ENCODE measurements around the gene ABHD16B.
"Not testable (repeated sequence)": the region's sequence is repeated elsewhere in the genome, so short reads cannot be mapped to it uniquely, and the experiment has no call there.

ABHD16B gene

DNA sequence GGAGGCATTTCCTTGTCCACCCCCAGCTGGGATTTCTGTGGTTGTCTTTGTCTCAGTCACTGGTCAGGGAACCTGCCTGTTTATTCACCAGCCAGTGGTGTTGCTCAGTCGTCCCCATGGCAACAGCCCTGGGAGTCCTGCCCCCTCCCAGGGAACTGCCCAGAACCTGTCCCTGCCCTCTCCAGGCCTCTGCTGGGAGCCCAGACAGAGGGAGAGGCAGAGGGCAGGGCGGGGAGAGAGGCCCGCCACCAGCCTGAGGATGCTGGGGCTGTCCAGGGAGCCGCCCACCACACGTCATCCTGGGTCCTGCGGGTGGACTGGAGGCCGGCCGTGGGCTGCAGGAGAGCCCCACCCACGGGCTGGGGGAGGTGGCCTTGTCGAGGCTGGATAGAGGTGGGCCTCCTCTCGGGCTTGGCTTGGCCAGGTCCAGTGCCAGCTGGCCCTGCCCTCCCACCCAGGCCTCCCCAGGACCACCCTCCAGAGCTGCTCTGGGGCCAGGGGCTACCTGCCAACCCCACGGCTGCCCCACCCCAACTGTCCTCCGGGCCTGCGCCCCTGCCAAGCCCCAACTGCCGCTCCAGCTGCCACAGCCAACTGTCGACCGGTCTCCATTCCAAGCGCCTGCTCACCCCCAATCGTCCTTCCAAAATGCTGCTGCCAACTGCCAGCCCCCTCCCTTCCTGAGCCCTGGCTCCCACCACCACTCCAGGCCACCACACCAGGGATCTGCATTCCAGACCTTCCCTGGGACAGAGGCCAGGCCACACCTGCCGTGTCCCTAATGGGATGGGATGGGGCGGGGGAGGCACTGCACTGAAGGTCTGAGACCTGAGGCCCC, 26.1 kb upstream of the ABHD16B start:
- peak; percentile 98 for DNase-seq (ENCODE audit: low read depth)

DNA sequence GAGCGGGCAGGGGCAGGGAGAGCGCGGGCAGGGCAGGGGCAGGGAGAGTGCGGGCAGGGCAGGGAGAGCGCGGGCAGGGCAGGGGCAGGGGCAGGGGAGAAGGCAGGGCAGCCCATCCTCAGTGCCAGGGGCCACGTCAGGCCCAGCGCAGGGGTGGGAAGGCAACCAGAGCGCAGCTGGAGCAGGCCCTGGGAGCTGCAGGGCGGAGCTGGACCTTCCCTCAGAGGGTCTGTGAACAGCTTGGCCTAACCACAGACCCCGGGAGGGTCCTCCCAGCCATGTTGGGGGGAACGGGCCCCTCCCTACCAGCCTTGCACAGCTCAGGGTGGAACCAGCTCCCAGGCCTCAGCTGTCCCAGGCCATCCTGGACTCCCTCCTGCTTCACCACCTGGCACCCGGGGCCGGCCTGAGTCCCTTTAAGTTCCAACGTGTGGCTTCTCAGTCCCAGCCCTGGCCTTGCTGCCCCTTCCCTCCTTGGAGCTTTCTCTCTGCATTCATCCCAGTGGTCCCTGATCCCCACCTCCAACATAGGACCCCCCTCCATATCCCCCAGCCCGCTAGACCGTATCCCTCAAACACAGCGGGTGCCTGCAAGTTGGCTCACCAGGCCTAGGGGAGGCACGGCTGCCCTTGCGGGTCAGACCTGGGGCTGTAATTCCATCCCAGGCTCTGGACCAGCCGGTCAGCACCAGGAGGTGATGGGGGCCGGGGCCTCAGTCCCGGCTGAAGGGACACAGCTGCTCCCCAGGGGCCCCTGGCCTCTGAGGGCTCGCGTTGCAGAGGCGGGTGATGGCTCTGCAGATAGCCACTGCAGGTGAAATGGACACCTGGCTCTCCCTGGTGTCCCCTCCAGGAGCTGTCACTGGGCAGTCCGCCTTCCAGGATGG, 24.6 kb upstream of the ABHD16B start:
- no peak for DNase-seq (ENCODE audit: low read depth)

DNA sequence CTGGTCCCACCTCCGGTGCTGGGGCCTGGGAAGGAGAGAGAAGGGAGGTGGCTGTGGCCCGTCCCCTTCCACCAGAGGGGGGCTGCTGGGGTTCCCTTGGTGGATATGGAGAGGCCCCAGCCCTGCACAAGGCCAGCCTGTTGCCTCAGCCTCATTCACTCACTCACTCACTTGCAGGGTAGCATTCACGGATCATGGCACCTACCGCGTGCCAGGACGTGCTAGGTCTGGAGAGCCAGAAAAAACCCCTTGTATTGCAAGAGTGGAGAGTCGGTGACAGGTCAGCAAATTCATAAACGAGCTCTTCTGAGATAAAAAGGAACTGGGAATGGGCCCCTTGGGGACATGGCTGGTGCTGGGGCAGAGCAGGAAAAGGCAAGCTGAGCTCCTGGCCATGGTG, 23.8 kb upstream of the ABHD16B start:
- DNase-seq (ENCODE audit: low read depth), result no peak

DNA sequence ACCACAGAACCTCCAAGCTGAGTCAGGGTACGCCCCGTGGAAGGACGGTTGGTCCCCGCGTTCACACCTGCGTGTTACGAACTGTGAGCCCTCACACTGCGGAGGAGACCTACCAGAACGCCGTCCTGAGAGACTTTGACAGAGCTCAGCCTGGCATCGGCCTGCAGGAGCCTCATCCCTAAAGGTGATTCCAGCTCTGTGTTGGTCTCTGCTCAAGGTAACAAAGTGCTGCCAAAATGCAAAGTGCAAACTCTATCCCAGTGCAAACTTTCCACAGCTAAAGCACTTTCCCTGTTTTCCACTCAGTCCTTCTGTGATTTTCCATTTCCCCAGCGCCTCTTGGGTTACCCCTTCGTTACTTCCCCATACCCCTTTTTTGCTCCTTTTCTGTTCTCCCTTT, 21.7 kb upstream of the ABHD16B start:
- no peak for DNase-seq (ENCODE audit: low read depth)

DNA sequence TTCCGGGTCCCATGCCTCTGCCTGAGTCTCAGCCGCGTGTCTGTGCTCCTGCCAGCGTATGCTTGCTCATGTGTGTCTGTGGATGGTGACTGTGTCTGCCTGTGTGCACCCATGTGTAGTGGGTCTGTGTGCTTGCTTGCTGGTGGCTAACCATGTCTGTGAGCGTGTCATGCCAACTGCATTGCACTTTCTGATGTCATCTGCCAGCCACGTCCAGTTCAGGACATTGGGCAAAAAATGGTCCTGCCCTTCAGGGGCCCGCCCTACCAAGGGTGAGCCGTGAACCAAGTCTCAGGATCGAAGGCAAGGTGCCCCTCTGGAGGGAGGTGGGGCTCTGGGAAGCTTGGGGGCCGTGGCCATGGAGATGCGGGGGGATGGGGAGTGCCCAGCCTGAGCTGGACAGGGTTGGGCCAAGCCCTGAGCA, 20.9 kb upstream of the ABHD16B start:
- DNase-seq (ENCODE audit: low read depth), result no peak

DNA sequence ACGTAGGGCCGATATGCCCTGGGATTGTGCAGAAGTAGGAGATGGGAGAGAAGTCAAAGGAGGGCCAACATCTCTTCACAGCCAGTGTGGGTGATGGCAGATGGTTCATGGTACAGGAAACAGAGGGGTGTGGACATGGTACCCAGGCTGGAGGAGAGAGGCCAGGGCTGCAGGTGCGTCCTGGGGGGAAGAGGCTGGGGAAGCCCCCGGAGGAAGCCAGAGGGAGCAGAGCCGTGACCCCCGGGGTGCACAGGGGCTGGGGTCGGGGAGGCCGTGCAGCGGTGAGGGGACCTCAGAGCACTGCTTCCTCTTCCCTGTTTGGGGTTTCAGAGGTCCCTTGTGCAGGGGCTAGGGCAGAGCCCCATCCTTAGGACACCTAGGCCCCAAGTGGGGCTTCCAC, 19.0 kb upstream of the ABHD16B start:
- DNase-seq (ENCODE audit: low read depth), result no peak

DNA sequence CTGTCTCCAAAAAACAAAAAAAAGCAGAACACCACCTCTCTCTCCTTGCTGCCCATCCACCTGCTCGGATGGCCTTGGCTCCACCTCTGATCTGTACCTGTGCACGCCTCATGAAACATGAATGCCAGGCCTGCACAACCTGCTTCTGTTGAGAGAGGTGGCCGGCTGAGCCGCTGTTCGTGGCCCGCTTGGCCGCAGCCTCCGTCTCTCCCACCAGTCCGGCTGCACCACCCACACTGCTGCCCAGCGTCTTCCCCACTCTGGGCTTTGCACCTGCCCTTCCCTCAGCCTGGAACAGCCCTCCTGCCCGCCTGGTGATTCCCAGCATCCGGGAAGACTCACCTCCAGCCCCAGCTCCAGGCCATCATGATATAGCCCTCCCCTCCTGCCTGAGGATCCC, 18.1 kb upstream of the ABHD16B start:
- no peak for DNase-seq (ENCODE audit: low read depth)

DNA sequence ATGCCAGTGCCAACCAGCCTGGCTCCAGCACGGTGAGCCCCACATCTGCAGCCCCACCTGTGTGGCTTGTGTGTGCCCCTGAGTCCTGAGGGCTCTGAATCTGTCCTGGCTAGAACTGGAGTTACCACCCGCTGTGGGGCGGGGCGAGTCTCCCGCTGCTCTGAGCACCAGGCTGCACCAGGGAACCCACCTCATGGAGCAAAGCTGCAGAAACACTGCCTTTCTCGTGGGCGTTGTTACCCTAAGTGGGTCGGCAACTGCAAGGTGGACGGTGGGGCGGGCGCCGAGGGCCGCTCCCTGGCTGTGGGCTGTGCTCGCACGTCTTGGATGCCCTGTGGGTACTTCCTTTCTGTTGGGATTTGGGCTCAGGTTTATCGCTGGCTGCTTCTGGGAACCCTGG, 17.5 kb upstream of the ABHD16B start:
- no peak for DNase-seq (ENCODE audit: low read depth)

GRCh38 chr20:63844511-63844991, 16.7 kb upstream of the ABHD16B start:
- DNase-seq (ENCODE audit: low read depth), result no peak

GRCh38 chr20:63846128-63846771, 15.0 kb upstream of the ABHD16B start:
- DNase-seq (ENCODE audit: low read depth), result peak; percentile 66

GRCh38 chr20:63846888-63847236, 14.4 kb upstream of the ABHD16B start:
- no peak for DNase-seq (ENCODE audit: low read depth)

GRCh38 chr20:63847237-63848002, 13.9 kb upstream of the ABHD16B start:
- DNase-seq (ENCODE audit: low read depth), result no peak

GRCh38 chr20:63848003-63848911, 13.0 kb upstream of the ABHD16B start:
- no peak for DNase-seq (ENCODE audit: low read depth)

GRCh38 chr20:63850689-63851547, 10.4 kb upstream of the ABHD16B start:
- no peak for DNase-seq (ENCODE audit: low read depth)

DNA sequence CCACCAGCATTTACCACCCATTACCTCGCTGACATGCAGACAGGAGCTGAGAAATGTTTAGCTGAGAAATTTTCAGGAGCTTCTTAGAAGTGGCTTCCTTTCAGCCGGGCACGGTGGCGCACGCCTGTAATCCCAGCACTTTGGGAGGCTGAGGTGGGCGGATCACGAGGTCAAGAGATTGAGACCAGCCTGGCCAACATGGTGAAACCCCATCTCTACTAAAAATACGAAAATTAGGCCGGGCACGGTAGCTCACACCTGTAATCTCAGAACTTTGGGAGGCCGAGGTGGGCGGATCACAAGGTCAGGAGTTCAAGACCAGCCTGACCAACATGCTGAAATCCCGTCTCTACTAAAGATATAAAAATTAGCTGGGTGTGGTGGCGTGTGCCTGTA, 9.8 kb upstream of the ABHD16B start:
- DNase-seq (ENCODE audit: low read depth), result not testable (repeated sequence)

GRCh38 chr20:63853733-63854068, 7.6 kb upstream of the ABHD16B start:
- DNase-seq (ENCODE audit: low read depth), result not testable (repeated sequence)

- DNase-seq (ENCODE audit: low read depth), result peak; percentile 18
Observed at GRCh38 chr20:63854069-63854765, 7.1 kb upstream of the ABHD16B start.

DNA sequence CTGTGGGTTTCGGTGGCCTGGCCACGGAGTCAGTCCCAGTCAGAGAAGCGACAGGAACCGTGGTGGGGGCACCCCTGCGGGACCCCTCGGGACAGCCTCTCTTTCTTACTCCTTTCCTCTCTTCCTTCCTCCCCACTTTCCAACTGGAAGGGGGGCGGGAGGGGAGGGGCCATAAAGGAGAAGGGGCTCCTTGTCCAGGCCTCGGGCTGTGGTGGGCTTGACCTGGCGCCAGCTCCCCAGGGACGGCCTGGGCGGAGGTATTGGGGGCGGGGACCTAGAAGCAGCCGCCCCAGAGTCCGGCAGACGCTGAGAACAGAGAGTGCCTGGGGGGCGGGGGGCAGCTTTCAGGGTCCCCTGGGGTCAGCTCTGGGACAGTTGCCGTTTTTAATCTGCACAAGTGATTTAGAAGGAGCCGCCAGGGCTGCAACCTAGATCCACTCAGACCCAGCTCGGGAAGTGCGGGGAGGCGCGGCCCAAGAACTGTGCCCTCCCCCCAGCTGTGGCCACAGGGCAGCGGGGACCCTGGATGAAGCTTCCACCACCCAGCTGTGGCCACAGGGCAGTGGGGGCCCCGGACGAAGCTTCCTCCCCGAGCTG, 6.4 kb upstream of the ABHD16B start:
- peak; percentile 28 for DNase-seq (ENCODE audit: low read depth)
